Lower leg skin (tissue), 4 donors: Measurements from ENCODE around the gene WDR44. TPM values are rescaled to one million over a fixed set of nuclear protein-coding genes. Genes with fewer than 3 reads are reported as not detected.

Experiments
- DNase-seq, 2 donors: peaks; one replicate each; pipeline ENCODE4 v3.0.0-alpha.2; 2019; ENCODE audit warnings: low spot score in 2 of 2
- H3K4me3 ChIP-seq: fragments of 200-600 bp; sonication (generic); 2 replicates; pipeline ENCODE4 v1.5.1; 2017; ENCODE audit warnings: mild to moderate bottlenecking, low read depth; ENCODE audit not compliant: poor library complexity, severe bottlenecking
- POLR2A ChIP-seq, 2 donors: fragments of 450-650 bp; IDR thresholded peaks; one replicate each; pipeline ENCODE4 v1.6.1; 2016 to 2017; ENCODE audit warnings: antibody characterized with exemption in 2 of 2, mild to moderate bottlenecking in 1 of 2, moderate library complexity in 1 of 2
- whole genome bisulfite sequencing, 2 donors: methylation state at CpG; one replicate each; pipeline ENCODE4 v1.1.5; 2018; 5-methylcytosine and 5-hydroxymethylcytosine counted together
- intact Hi-C: fragments of 100-400 bp; cut with DNase I; formaldehyde crosslinking; loops from one replicate; pipeline ENCODE4 v1.15.0; 2023; ENCODE audit warnings: low total_unique reads
- total RNA-seq, 4 donors: library from RNA; depleted of rRNA; stranded (reverse); fragments of >200 nt; gene quantifications; one replicate each; pipeline ENCODE4 v1.1.0, GENCODE V29; 2016
- TF ChIP-seq, protein P1 (sequence below), 3 donors: fragments of 450-650 bp; IDR thresholded peaks; one replicate each; pipeline ENCODE4 v1.5.1; 2016; ENCODE audit warnings: antibody characterized with exemption in 3 of 3, mild to moderate bottlenecking in 3 of 3, moderate library complexity in 2 of 3

WDR44 gene
- total RNA-seq, 4 donors from 2014 or later, result 9.5 to 10.4 (median 9.8) TPM

DNA sequence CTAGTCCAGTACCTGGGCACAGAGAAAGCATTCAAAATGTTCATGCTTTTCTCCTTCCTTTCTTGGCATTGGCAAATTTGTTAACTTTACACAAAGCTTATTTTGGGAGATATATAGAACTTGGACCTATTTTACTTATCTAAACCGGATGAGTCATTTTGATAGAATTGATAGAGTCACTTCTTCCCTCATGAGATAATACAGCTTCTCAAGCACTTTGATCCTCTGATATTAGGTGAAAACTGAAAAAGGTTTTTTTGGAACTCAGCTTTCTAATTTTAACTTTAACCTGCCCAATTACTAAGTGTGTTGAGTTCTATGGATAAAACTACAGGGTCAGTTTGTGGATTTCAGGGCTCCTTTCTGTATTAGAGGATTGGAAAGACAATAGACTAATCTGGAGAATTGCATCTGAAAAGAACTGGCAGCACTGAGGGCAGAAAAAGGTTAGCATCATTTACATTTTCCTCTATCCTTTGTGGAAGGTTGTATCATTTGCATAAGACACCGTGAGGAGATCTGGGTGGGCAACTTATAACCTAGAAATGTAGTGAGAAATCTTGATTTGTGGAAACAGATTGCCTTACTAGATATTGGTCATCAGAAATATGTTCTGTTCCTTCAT, 2.4 kb downstream of the WDR44 start:
- intact Hi-C loops, result no loop called here
- 34 to 35% methylated on average over 2 of the region's 2 CpGs for WGBS, 2 donors
- no peak for TF ChIP-seq POLR2A (IDR thresholded peaks at IDR 0.05)
- TF ChIP-seq, protein P1, sequence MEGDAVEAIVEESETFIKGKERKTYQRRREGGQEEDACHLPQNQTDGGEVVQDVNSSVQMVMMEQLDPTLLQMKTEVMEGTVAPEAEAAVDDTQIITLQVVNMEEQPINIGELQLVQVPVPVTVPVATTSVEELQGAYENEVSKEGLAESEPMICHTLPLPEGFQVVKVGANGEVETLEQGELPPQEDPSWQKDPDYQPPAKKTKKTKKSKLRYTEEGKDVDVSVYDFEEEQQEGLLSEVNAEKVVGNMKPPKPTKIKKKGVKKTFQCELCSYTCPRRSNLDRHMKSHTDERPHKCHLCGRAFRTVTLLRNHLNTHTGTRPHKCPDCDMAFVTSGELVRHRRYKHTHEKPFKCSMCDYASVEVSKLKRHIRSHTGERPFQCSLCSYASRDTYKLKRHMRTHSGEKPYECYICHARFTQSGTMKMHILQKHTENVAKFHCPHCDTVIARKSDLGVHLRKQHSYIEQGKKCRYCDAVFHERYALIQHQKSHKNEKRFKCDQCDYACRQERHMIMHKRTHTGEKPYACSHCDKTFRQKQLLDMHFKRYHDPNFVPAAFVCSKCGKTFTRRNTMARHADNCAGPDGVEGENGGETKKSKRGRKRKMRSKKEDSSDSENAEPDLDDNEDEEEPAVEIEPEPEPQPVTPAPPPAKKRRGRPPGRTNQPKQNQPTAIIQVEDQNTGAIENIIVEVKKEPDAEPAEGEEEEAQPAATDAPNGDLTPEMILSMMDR (IDR thresholded peaks at IDR 0.05), result no peak
- no peak overlapping the region for H3K4me3 ChIP-seq
- DNase-seq, result no peak

- intact Hi-C loops, result no loop called here
- 64 to 100% methylated on average over 2 of the region's 2 CpGs for WGBS, 2 donors
- no peak for TF ChIP-seq POLR2A (IDR thresholded peaks at IDR 0.05)
- TF ChIP-seq, protein P1 (IDR thresholded peaks at IDR 0.05), result no peak
- no peak for DNase-seq
- no peak overlapping the region for H3K4me3 ChIP-seq
Measured at GRCh38 chrX:118349188-118349587, 3.3 kb downstream of the WDR44 start.

DNA sequence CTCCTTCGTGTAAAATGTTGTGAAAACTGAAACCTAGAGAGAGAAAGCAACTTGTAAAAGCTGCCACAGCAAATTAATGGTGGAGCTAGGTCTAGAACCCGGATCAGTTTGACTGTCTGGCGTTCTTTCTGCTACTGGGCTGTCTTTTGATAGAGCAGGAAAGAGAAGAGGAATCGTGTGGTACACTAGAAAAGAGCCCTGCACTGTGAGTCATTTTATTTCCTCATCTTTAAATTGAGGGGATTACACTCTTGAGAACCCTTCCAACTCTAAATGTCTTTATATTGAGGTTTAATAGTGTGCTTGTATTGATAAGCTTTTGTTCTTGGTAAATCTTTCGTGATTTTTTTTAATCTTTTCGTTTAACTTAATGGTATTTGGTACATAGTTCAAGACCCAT, 4.3 kb downstream of the WDR44 start:
- intact Hi-C loops, result no loop called here
- TF ChIP-seq, protein P1 (IDR thresholded peaks at IDR 0.05), result no peak
- TF ChIP-seq POLR2A (IDR thresholded peaks at IDR 0.05), result no peak

GRCh38 chrX:118350706-118351105, 4.8 kb downstream of the WDR44 start:
- WGBS, 2 donors, result 80 to 100% methylated on average over 1 of the region's 1 CpG
- no peak for TF ChIP-seq POLR2A (IDR thresholded peaks at IDR 0.05)
- TF ChIP-seq, protein P1 (IDR thresholded peaks at IDR 0.05), result no peak
- intact Hi-C loops, result no loop called here
- H3K4me3 ChIP-seq, result no peak overlapping the region
- no peak for DNase-seq

More for the DNA sequence above, 4.3 kb downstream of the WDR44 start:
- no peak overlapping the region for H3K4me3 ChIP-seq
- DNase-seq, result no peak
- WGBS, 2 donors, result 39 to 44% methylated on average over 6 of the region's 6 CpGs

DNA sequence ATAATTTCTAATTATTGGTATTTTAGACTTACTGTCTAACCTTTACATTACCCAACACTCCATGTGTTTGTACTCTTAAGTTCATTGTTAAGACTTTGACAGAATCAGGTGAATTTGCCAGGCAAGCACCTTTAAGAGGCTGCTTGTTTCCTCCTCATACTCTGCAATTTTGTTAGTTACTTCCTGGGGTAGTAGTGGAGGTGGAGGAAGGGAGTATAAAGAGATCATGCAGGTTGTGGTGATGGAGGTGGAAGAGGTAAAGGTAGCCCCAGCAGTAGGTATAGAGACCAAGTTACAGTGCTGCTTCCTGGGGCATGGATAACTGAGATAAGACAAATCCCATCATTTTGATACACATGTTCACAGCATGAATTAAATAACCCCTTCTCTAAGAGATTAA, 6.7 kb downstream of the WDR44 start:
- no peak overlapping the region for H3K4me3 ChIP-seq
- no peak for TF ChIP-seq POLR2A (IDR thresholded peaks at IDR 0.05)
- TF ChIP-seq, protein P1 (IDR thresholded peaks at IDR 0.05), result no peak
- DNase-seq, result no peak
- intact Hi-C loops, result no loop called here
